ENCODE results near the gene B3GNT3. TPM values are rescaled to one million over a fixed set of nuclear protein-coding genes. Genes with fewer than 3 reads are reported as not detected.

B3GNT3 gene
- polyA plus RNA-seq (ENCODE audit: insufficient read length in 3 of 3): 10 to 100 TPM in 1 of 3 donors, 1 to 10 TPM in 2; 4.6 to 11.3 (median 5.3) TPM

GRCh38 chr19:17794731-17795494, at the start of gene B3GNT3:
TSS of gene B3GNT3 (plus strand) at chr19:17795138. CDS start at chr19:17807808, 12,670 bp downstream.
- no peak for DNase-seq (ENCODE audit: low read depth in 3 of 3, low spot score in 2 of 3)

GRCh38 chr19:17747205-17748098, 47.5 kb upstream of the B3GNT3 start:
- DNase-seq (ENCODE audit: low read depth in 3 of 3, low spot score in 2 of 3): peak; percentile 50 to 81 (median 76)

- no peak for DNase-seq (ENCODE audit: low read depth in 3 of 3, low spot score in 2 of 3)
Measured at GRCh38 chr19:17748884-17749638, 45.9 kb upstream of the B3GNT3 start.

GRCh38 chr19:17749912-17750317, 45.0 kb upstream of the B3GNT3 start:
- no peak for DNase-seq (ENCODE audit: low read depth in 3 of 3, low spot score in 2 of 3)

- DNase-seq (ENCODE audit: low read depth in 3 of 3, low spot score in 2 of 3): no peak
Measured at GRCh38 chr19:17751103-17751911, 43.6 kb upstream of the B3GNT3 start, which contains the start of gene FCHO1. TSS of gene FCHO1 (plus strand) at chr19:17751477. CDS start at chr19:17755165, 3,688 bp downstream.

GRCh38 chr19:17751912-17752273, 43.0 kb upstream of the B3GNT3 start:
- DNase-seq (ENCODE audit: low read depth in 3 of 3, low spot score in 2 of 3): no peak

- DNase-seq (ENCODE audit: low read depth in 3 of 3, low spot score in 2 of 3): no peak
Measured at GRCh38 chr19:17752865-17753639, 41.9 kb upstream of the B3GNT3 start.

GRCh38 chr19:17753976-17754375, 41.0 kb upstream of the B3GNT3 start:
- no peak for DNase-seq (ENCODE audit: low read depth in 3 of 3, low spot score in 2 of 3)

GRCh38 chr19:17754634-17755442, 40.1 kb upstream of the B3GNT3 start:
- DNase-seq (ENCODE audit: low read depth in 3 of 3, low spot score in 2 of 3): no peak

- DNase-seq (ENCODE audit: low read depth in 3 of 3, low spot score in 2 of 3): no peak
Measured at GRCh38 chr19:17755443-17755890, 39.5 kb upstream of the B3GNT3 start.

- no peak for DNase-seq (ENCODE audit: low read depth in 3 of 3, low spot score in 2 of 3)
Measured at GRCh38 chr19:17755977-17756670, 38.8 kb upstream of the B3GNT3 start.

GRCh38 chr19:17757125-17757524, 37.8 kb upstream of the B3GNT3 start:
- DNase-seq (ENCODE audit: low read depth in 3 of 3, low spot score in 2 of 3): no peak

- DNase-seq (ENCODE audit: low read depth in 3 of 3, low spot score in 2 of 3): no peak
Measured at GRCh38 chr19:17758515-17758914, 36.4 kb upstream of the B3GNT3 start.

- no peak for DNase-seq (ENCODE audit: low read depth in 3 of 3, low spot score in 2 of 3)
Measured at GRCh38 chr19:17761148-17761547, 33.8 kb upstream of the B3GNT3 start.

- DNase-seq (ENCODE audit: low read depth in 3 of 3, low spot score in 2 of 3): no peak
Measured at GRCh38 chr19:17762505-17763229, 32.3 kb upstream of the B3GNT3 start.

- no peak for DNase-seq (ENCODE audit: low read depth in 3 of 3, low spot score in 2 of 3)
Measured at GRCh38 chr19:17764348-17764747, 30.6 kb upstream of the B3GNT3 start.

- DNase-seq (ENCODE audit: low read depth in 3 of 3, low spot score in 2 of 3): no peak
Measured at GRCh38 chr19:17765069-17765618, 29.8 kb upstream of the B3GNT3 start.

Data from right renal cortex interstitium (tissue), 3 donors.